DND-41 (cell line): Measurements from ENCODE around the gene ISYNA1.
A peak's percentile ranks its signal among the peaks of the same experiment; 100 is the strongest.

Experiments used
- ATAC-seq: fragments of 200-7000 bp; cut with Tn5 transposase; 3 replicates; pipeline ENCODE4 v1.9.1; 2021; ENCODE audit warnings: low read depth; ENCODE audit not compliant: insufficient read depth
- DNase-seq: peaks from one replicate; pipeline ENCODE4 v3.0.0-alpha.2; 2020
- H2AFZ ChIP-seq: 2 replicates; pipeline ENCODE4 v1.6.0; 2012; ENCODE audit warnings: low read depth, low read length
- H3K27ac ChIP-seq: 2 replicates; pipeline ENCODE4 v1.5.1; 2012; ENCODE audit warnings: low read length, inconsistent platforms
- H3K27me3 ChIP-seq: fragments of 200-600 bp; sonication (generic); 2 replicates; pipeline ENCODE4 v1.6.0; 2012; ENCODE audit warnings: low read length, mild to moderate bottlenecking, inconsistent platforms; ENCODE audit not compliant: insufficient read depth, poor library complexity
- H3K36me3 ChIP-seq: 2 replicates; pipeline ENCODE4 v1.5.1; 2012; ENCODE audit warnings: low read length, inconsistent platforms; ENCODE audit not compliant: insufficient read depth
- H3K4me1 ChIP-seq: 2 replicates; pipeline ENCODE4 v1.5.1; 2012; ENCODE audit warnings: mild to moderate bottlenecking, low read length; ENCODE audit not compliant: insufficient read depth
- H3K4me2 ChIP-seq: 2 replicates; pipeline ENCODE4 v1.6.0; 2012; ENCODE audit warnings: mild to moderate bottlenecking, moderate library complexity, low read length, inconsistent platforms; ENCODE audit not compliant: insufficient read depth
- H3K4me3 ChIP-seq, 2 experiments: fragments of 200-600 bp in 1 of 2; shearing (Covaris generic) in 1 of 2; 2 replicates each; pipeline ENCODE4 v1.5.1; 2012 to 2016; ENCODE audit warnings: inconsistent platforms in 2 of 2, low read length in 2 of 2, mild to moderate bottlenecking in 2 of 2, low read depth in 1 of 2, moderate library complexity in 1 of 2
- H3K79me2 ChIP-seq: 2 replicates; pipeline ENCODE4 v1.6.0; 2012; ENCODE audit warnings: low read length, inconsistent platforms; ENCODE audit not compliant: insufficient read depth
- H3K9ac ChIP-seq: 2 replicates; pipeline ENCODE4 v1.6.0; 2012; ENCODE audit warnings: low read depth, mild to moderate bottlenecking, inconsistent platforms, low read length, moderate library complexity
- H3K9me3 ChIP-seq: 2 replicates; pipeline ENCODE4 v1.5.1; 2012; ENCODE audit warnings: low read length, moderate library complexity, mild to moderate bottlenecking, inconsistent platforms; ENCODE audit not compliant: insufficient read depth, severe bottlenecking
- H4K20me1 ChIP-seq: 2 replicates; pipeline ENCODE4 v1.6.0; 2012; ENCODE audit warnings: low read length; ENCODE audit not compliant: insufficient read depth
- EZH2 ChIP-seq: IDR thresholded peaks from 3 replicates; pipeline ENCODE4 v1.6.1; 2012; ENCODE audit warnings: borderline replicate concordance, low read depth, mild to moderate bottlenecking, moderate library complexity, low read length, inconsistent platforms; ENCODE audit not compliant: severe bottlenecking
- TF ChIP-seq, protein P1 (sequence below): IDR thresholded peaks from 2 replicates; pipeline ENCODE4 v1.5.1; 2012; ENCODE audit warnings: borderline replicate concordance, low read length, moderate library complexity, mild to moderate bottlenecking; ENCODE audit not compliant: poor library complexity, severe bottlenecking; ENCODE audit errors: extremely low read depth

The ISYNA1 gene

GRCh38 chr19:18450931-18451836 is 13.3 kb upstream of the ISYNA1 start:
- H3K9ac ChIP-seq, result no peak overlapping the region
- H3K9me3 ChIP-seq, result no peaks in the 10 kb centered on the region
- TF ChIP-seq, protein P1, sequence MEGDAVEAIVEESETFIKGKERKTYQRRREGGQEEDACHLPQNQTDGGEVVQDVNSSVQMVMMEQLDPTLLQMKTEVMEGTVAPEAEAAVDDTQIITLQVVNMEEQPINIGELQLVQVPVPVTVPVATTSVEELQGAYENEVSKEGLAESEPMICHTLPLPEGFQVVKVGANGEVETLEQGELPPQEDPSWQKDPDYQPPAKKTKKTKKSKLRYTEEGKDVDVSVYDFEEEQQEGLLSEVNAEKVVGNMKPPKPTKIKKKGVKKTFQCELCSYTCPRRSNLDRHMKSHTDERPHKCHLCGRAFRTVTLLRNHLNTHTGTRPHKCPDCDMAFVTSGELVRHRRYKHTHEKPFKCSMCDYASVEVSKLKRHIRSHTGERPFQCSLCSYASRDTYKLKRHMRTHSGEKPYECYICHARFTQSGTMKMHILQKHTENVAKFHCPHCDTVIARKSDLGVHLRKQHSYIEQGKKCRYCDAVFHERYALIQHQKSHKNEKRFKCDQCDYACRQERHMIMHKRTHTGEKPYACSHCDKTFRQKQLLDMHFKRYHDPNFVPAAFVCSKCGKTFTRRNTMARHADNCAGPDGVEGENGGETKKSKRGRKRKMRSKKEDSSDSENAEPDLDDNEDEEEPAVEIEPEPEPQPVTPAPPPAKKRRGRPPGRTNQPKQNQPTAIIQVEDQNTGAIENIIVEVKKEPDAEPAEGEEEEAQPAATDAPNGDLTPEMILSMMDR, result peak; percentile 96
- TF ChIP-seq EZH2, result no peak
- no peak overlapping the region for H2AFZ ChIP-seq
- peaks cover 29% of the 10 kb centered on the region for H4K20me1 ChIP-seq
- peak; percentile 92 for ATAC-seq
- no peak overlapping the region for H3K4me3 ChIP-seq
- no peaks in the 10 kb centered on the region for H3K27me3 ChIP-seq
- no peaks in the 10 kb centered on the region for H3K79me2 ChIP-seq
- DNase-seq, result peak; percentile 86
- H3K4me2 ChIP-seq, result no peak overlapping the region
- peaks cover 59% of the 10 kb centered on the region for H3K36me3 ChIP-seq
- no peak overlapping the region for H3K27ac ChIP-seq
- H3K4me1 ChIP-seq, result no peaks in the 10 kb centered on the region

- Histone ChIP-seq H2AFZ (no peak overlapping the region), H3K4me1 (no peaks in the 10 kb centered on the region), H3K9me3 (no peaks in the 10 kb centered on the region), H3K27ac (no peak overlapping the region), H3K4me3 (no peak overlapping the region), H3K36me3 (peaks cover 63% of the 10 kb centered on the region), H3K27me3 (no peaks in the 10 kb centered on the region), H4K20me1 (peaks cover 29% of the 10 kb centered on the region), H3K9ac (no peak overlapping the region), H3K4me2 (no peak overlapping the region), H3K79me2 (no peaks in the 10 kb centered on the region)
- ATAC-seq (no peak), DNase-seq (no peak)
- no peak for TF ChIP-seq EZH2
- TF ChIP-seq, protein P1, result no peak
Observed at GRCh38 chr19:18450021-18450930, 12.3 kb upstream of the ISYNA1 start.

DNA sequence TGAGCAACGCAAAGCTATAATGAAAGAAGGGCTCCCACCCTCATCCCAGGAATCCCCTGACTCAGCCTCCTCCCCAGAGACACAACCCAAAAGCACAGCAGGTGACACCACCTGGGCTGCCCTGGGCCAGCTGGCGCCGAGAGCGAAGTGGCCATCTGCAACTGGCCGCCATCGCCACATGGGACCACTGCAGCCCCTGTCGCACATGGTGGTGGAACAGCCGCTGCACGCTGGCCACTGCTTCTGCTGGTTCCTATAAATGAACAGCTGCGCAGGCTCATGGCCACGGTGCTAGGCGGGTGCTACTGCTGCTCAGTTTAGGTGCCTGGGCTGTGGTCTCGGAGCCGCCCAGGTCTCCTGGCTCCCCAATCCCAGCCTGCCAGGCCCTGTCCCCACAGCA is 11.6 kb upstream of the ISYNA1 start:
- no peak for ATAC-seq
- H3K9ac ChIP-seq, result no peak overlapping the region
- H3K9me3 ChIP-seq, result no peaks in the 10 kb centered on the region
- H3K4me3 ChIP-seq, result no peak overlapping the region
- peaks cover 29% of the 10 kb centered on the region for H4K20me1 ChIP-seq
- no peak overlapping the region for H3K4me2 ChIP-seq
- H3K79me2 ChIP-seq, result no peaks in the 10 kb centered on the region
- no peak overlapping the region for H3K27ac ChIP-seq
- H3K36me3 ChIP-seq, result peaks cover 70% of the 10 kb centered on the region
- no peaks in the 10 kb centered on the region for H3K4me1 ChIP-seq
- no peak for DNase-seq
- no peak overlapping the region for H2AFZ ChIP-seq
- no peaks in the 10 kb centered on the region for H3K27me3 ChIP-seq
- TF ChIP-seq EZH2, result no peak
- TF ChIP-seq, protein P1, result peak; percentile 1
